MM.1S (cell line): Measurements from ENCODE around the gene FLT4.

Source experiments
- DNase-seq: peaks from one replicate; pipeline ENCODE4 v3.0.0-alpha.2; 2015
- H2AFZ ChIP-seq: fragments of 300-600 bp; sonication (generic); 2 replicates; pipeline ENCODE4 v1.6.0; 2016; ENCODE audit warnings: antibody characterized with exemption, low read length
- H3F3A ChIP-seq: fragments of 300-600 bp; sonication (generic); 2 replicates; pipeline ENCODE4 v1.6.1; 2016; ENCODE audit warnings: mild to moderate bottlenecking, antibody characterized with exemption, low read length, moderate library complexity, mixed read lengths; ENCODE audit not compliant: insufficient read depth
- H3K27ac ChIP-seq: fragments of 300-600 bp; sonication (generic); 2 replicates; pipeline ENCODE4 v1.5.1; 2016; ENCODE audit warnings: mild to moderate bottlenecking, low read length
- H3K27me3 ChIP-seq: fragments of 300-600 bp; sonication (generic); replicated peaks from 2 replicates; pipeline ENCODE4 v1.6.0; 2016; ENCODE audit warnings: low read length; ENCODE audit not compliant: insufficient read depth
- H3K36me3 ChIP-seq: fragments of 300-600 bp; sonication (generic); replicated peaks from 2 replicates; pipeline ENCODE4 v1.6.1; 2016; ENCODE audit warnings: mild to moderate bottlenecking, low read length, mixed read lengths; ENCODE audit not compliant: insufficient read depth
- H3K4me1 ChIP-seq: fragments of 300-600 bp; sonication (generic); 2 replicates; pipeline ENCODE4 v1.6.1; 2016; ENCODE audit warnings: low read length, mixed read lengths
- H3K4me2 ChIP-seq: fragments of 300-600 bp; sonication (generic); 2 replicates; pipeline ENCODE4 v1.6.0; 2016; ENCODE audit warnings: low read depth, low read length
- H3K4me3 ChIP-seq: fragments of 300-600 bp; sonication (generic); 2 replicates; pipeline ENCODE4 v1.5.1; 2016; ENCODE audit warnings: low read length, mixed read lengths
- H3K79me2 ChIP-seq: fragments of 300-600 bp; sonication (generic); 2 replicates; pipeline ENCODE4 v1.6.1; 2016; ENCODE audit warnings: mixed run types, low read length, mixed read lengths
- H3K9ac ChIP-seq: fragments of 300-600 bp; sonication (generic); 2 replicates; pipeline ENCODE4 v1.6.1; 2016; ENCODE audit warnings: low read length, mixed read lengths
- H3K9me2 ChIP-seq: fragments of 300-600 bp; sonication (generic); replicated peaks from 2 replicates; pipeline ENCODE4 v1.6.1; 2016; ENCODE audit warnings: mild to moderate bottlenecking, low read length, mixed read lengths; ENCODE audit not compliant: insufficient read depth
- H3K9me3 ChIP-seq: fragments of 300-600 bp; sonication (generic); replicated peaks from 2 replicates; pipeline ENCODE4 v1.6.1; 2016; ENCODE audit warnings: mild to moderate bottlenecking, low read length, mixed read lengths; ENCODE audit not compliant: insufficient read depth
- H4K20me1 ChIP-seq: fragments of 300-600 bp; sonication (generic); 2 replicates; pipeline ENCODE4 v1.6.1; 2016; ENCODE audit warnings: mild to moderate bottlenecking, low read length, moderate library complexity, mixed read lengths; ENCODE audit not compliant: insufficient read depth
- CTCF ChIP-seq: fragments of 300-600 bp; sonication (generic); IDR thresholded peaks from 2 replicates; pipeline ENCODE4 v1.5.1; 2016; ENCODE audit warnings: antibody characterized with exemption, low read length, mixed read lengths
- EZH2 ChIP-seq: fragments of 300-600 bp; sonication (generic); optimal IDR thresholded peaks from 2 replicates; pipeline ENCODE3; 2017; ENCODE audit warnings: low read depth, mild to moderate bottlenecking, antibody characterized with exemption, low read length, mixed read lengths
- EZH2phosphoT487 ChIP-seq: fragments of 300-600 bp; sonication (generic); IDR thresholded peaks from 2 replicates; pipeline ENCODE4 v1.6.1; 2018; ENCODE audit warnings: antibody characterized with exemption, low read length

The FLT4 gene

GRCh38 chr5:180592176-180592575, 57.2 kb downstream of the FLT4 start:
- H3K27me3 ChIP-seq, result peaks cover 49% of the 10 kb centered on the region

GRCh38 chr5:180591311-180591887, 58.0 kb downstream of the FLT4 start, which contains the start of gene SCGB3A1:
TSS of gene SCGB3A1 (minus strand) at chr5:180591499. CDS start at chr5:180591462, 37 bp downstream.
- H3K4me3 ChIP-seq, result no peak within 1 kb of the TSS
- no peak for DNase-seq
- no peaks in the 10 kb centered on the region for H3F3A ChIP-seq
- H3K27me3 ChIP-seq, result peaks cover 41% of the 10 kb centered on the region
- H3K27ac ChIP-seq, result no peak within 1 kb of the TSS
- H3K4me1 ChIP-seq, result no peaks in the 10 kb centered on the region
- H4K20me1 ChIP-seq, result no peaks in the 10 kb centered on the region
- no peak within 1 kb of the TSS for H3K9ac ChIP-seq
- no peaks in the 10 kb centered on the region for H3K9me3 ChIP-seq
- TF ChIP-seq EZH2phosphoT487 (no peak), EZH2 (no peak), CTCF (no peak)
- no peaks in the 10 kb centered on the region for H3K79me2 ChIP-seq
- H3K4me2 ChIP-seq, result no peak within 1 kb of the TSS
- no peaks in the 10 kb centered on the region for H3K36me3 ChIP-seq
- H2AFZ ChIP-seq, result no peak within 1 kb of the TSS
- no peaks in the 10 kb centered on the region for H3K9me2 ChIP-seq

More at GRCh38 chr5:180592176-180592575, 57.2 kb downstream of the FLT4 start:
- Histone ChIP-seq H3K4me2 (no peak overlapping the region), H4K20me1 (no peaks in the 10 kb centered on the region), H3K9ac (no peak overlapping the region), H3K36me3 (no peaks in the 10 kb centered on the region), H2AFZ (no peak overlapping the region), H3K9me2 (no peaks in the 10 kb centered on the region), H3K4me3 (no peak overlapping the region), H3K9me3 (no peaks in the 10 kb centered on the region), H3K4me1 (no peaks in the 10 kb centered on the region), H3F3A (no peaks in the 10 kb centered on the region), H3K27ac (no peak overlapping the region), H3K79me2 (no peaks in the 10 kb centered on the region)
- DNase-seq, result no peak
- TF ChIP-seq EZH2 (no peak), EZH2phosphoT487 (no peak), CTCF (no peak)

- no peak overlapping the region for H3K4me2 ChIP-seq
- no peaks in the 10 kb centered on the region for H3K79me2 ChIP-seq
- no peak overlapping the region for H3K4me3 ChIP-seq
- H3K4me1 ChIP-seq, result no peaks in the 10 kb centered on the region
- H3K36me3 ChIP-seq, result no peaks in the 10 kb centered on the region
- peaks cover 34% of the 10 kb centered on the region for H3K27me3 ChIP-seq
- H3K9me3 ChIP-seq, result no peaks in the 10 kb centered on the region
- no peak overlapping the region for H3K9ac ChIP-seq
- H3F3A ChIP-seq, result no peaks in the 10 kb centered on the region
- H4K20me1 ChIP-seq, result no peaks in the 10 kb centered on the region
- TF ChIP-seq EZH2phosphoT487 (no peak), CTCF (no peak), EZH2 (no peak)
- no peak overlapping the region for H3K27ac ChIP-seq
- no peaks in the 10 kb centered on the region for H3K9me2 ChIP-seq
- no peak for DNase-seq
- H2AFZ ChIP-seq, result no peak overlapping the region
Measured at GRCh38 chr5:180590543-180591310, 58.7 kb downstream of the FLT4 start.
